ENCODE results near the gene ROR2. TPM values are rescaled to one million over a fixed set of nuclear protein-coding genes. Genes with fewer than 3 reads are reported as not detected.

ROR2 gene
- total RNA-seq, 2 donors from 2014 or later, result 37.2 to 43.9 TPM

- intact Hi-C loops (cut with DNase I), result loop anchor here (5.0 kb wide), 1 partner anchor 190 kb away; no protein-coding TSS in a partner anchor
- Histone ChIP-seq H3K9me3 (no peaks in the 10 kb centered on the region), H3K27me3 (replicated peaks; ENCODE audit: insufficient read depth) (no peaks in the 10 kb centered on the region), H3K4me1 (replicated peaks) (no peaks in the 10 kb centered on the region), H3K4me3 (no peak overlapping the region), H3K36me3 (no peaks in the 10 kb centered on the region), H3K27ac (no peak overlapping the region)
- no peak for DNase-seq (ENCODE audit: low spot score)
- 81% methylated on average over 4 of the region's 4 CpGs for WGBS
- TF ChIP-seq CTCF (IDR thresholded peaks at IDR 0.05) (no peak), POLR2A (IDR thresholded peaks at IDR 0.05) (no peak), POLR2AphosphoS5 (IDR thresholded peaks at IDR 0.05) (no peak)
Measured at GRCh38 chr9:91757782-91758181, 192.2 kb downstream of the ROR2 start.

DNA sequence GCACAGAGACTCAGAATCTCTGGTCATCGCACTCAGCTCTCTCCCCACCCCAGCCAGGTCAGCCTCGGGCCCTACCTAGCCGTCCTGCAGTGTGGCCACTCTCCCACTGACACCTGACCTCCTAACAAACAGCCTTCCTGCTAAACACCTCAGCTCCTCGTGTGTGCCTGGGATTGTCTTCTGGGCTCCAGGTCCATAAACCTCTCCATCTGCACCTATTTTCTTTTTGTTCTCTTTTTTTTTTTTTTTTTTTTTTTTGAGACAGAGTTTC is 193.6 kb downstream of the ROR2 start:
- Histone ChIP-seq H3K4me1 (replicated peaks) (no peaks in the 10 kb centered on the region), H3K27ac (no peak overlapping the region), H3K36me3 (no peaks in the 10 kb centered on the region), H3K9me3 (no peaks in the 10 kb centered on the region), H3K4me3 (no peak overlapping the region), H3K27me3 (replicated peaks; ENCODE audit: insufficient read depth) (no peaks in the 10 kb centered on the region)
- no peak for TF ChIP-seq POLR2A (IDR thresholded peaks at IDR 0.05)
- WGBS, result 92% methylated on average over 4 of the region's 4 CpGs
- no peak for DNase-seq (ENCODE audit: low spot score)
- intact Hi-C loops (cut with DNase I), result loop anchor here (5.0 kb wide), 1 partner anchor 191 kb away; no protein-coding TSS in a partner anchor

DNA sequence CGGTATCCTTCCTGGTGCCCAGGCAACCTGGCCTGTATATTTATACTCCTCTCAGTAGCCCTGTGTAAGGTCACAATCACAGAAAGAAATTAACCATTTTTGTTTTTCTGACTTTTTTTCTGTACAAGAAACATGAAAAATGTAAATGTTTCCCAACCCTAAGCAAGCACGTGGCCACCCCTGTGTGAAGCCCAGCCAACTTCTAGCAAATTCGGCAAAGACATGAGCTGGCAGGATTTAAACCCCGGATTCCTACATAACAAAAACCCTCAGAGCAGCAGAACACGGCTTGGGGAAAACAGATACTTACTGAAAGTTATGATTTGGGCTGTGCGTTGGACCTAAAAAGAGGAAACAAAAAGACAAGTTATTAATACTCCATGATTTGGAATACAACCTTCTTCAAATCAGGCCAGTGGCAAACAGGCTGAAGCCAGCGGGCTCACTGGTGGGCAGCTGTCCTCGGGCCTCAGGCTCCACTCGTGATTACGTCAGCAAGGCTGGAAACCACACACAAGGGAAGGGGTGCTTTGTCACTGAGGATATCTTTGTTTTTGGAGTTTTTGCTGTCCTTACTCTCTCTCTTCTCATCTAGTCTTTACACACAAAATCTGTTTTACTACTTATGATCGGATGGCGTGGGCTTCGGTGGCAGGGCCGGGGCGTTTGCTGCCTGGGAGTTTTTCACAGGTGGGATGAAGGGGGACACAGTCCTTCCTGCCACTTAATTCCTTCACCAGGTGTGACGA is 194.1 kb downstream of the ROR2 start:
- H3K36me3 ChIP-seq, result no peaks in the 10 kb centered on the region
- WGBS, result 82% methylated on average over 16 of the region's 16 CpGs
- no peak for DNase-seq (ENCODE audit: low spot score)
- no peak overlapping the region for H3K4me3 ChIP-seq
- H3K27ac ChIP-seq, result no peak overlapping the region
- H3K4me1 ChIP-seq (replicated peaks), result no peaks in the 10 kb centered on the region
- H3K9me3 ChIP-seq, result no peaks in the 10 kb centered on the region
- intact Hi-C loops (cut with DNase I), result loop anchor here (5.0 kb wide), 1 partner anchor 191 kb away; no protein-coding TSS in a partner anchor
- TF ChIP-seq POLR2AphosphoS5 (IDR thresholded peaks at IDR 0.05) (no peak), CTCF (IDR thresholded peaks at IDR 0.05) (no peak), POLR2A (IDR thresholded peaks at IDR 0.05) (no peak)
- no peaks in the 10 kb centered on the region for H3K27me3 ChIP-seq (replicated peaks; ENCODE audit: insufficient read depth)

- no peaks in the 10 kb centered on the region for H3K4me1 ChIP-seq (replicated peaks)
- H3K4me3 ChIP-seq, result no peak overlapping the region
- H3K9me3 ChIP-seq, result no peaks in the 10 kb centered on the region
- no peak overlapping the region for H3K27ac ChIP-seq
- TF ChIP-seq POLR2AphosphoS5 (IDR thresholded peaks at IDR 0.05) (no peak), CTCF (IDR thresholded peaks at IDR 0.05) (no peak), POLR2A (IDR thresholded peaks at IDR 0.05) (no peak)
- H3K27me3 ChIP-seq (replicated peaks; ENCODE audit: insufficient read depth), result no peaks in the 10 kb centered on the region
- 50% methylated on average over 2 of the region's 2 CpGs for WGBS
- no peak for DNase-seq (ENCODE audit: low spot score)
- intact Hi-C loops (cut with DNase I), result no loop called here
- H3K36me3 ChIP-seq, result no peaks in the 10 kb centered on the region
Measured at GRCh38 chr9:91753711-91754110, 196.3 kb downstream of the ROR2 start.

DNA sequence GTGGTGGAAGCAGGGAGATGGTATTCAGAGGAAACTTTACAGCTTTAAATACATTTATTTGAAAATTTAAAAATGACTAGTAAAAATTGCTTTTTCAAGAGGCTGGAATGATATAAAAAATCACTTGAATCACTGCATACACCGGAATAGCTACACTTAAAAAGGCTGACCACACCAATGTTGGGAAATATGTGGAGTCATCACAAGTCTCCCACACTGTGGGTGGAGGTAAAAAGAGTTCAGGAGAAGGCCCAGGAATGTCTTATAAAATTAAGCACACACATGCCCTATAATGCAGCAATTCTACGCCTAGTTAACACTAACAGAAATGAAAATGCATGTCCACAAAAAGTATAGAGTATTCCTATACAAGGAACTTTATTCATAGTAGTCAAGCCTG is 198.1 kb downstream of the ROR2 start:
- TF ChIP-seq CTCF (IDR thresholded peaks at IDR 0.05) (no peak), POLR2AphosphoS5 (IDR thresholded peaks at IDR 0.05) (no peak), POLR2A (IDR thresholded peaks at IDR 0.05) (no peak)
- H3K27me3 ChIP-seq (replicated peaks; ENCODE audit: insufficient read depth), result no peaks in the 10 kb centered on the region
- 77% methylated on average over 2 of the region's 2 CpGs for WGBS
- H3K4me1 ChIP-seq (replicated peaks), result no peaks in the 10 kb centered on the region
- no peak overlapping the region for H3K4me3 ChIP-seq
- no peaks in the 10 kb centered on the region for H3K9me3 ChIP-seq
- H3K27ac ChIP-seq, result no peak overlapping the region
- intact Hi-C loops (cut with DNase I), result no loop called here
- DNase-seq (ENCODE audit: low spot score), result no peak
- H3K36me3 ChIP-seq, result no peaks in the 10 kb centered on the region
